ENCODE measurements around the gene ATP8B2. TPM values are rescaled to one million over a fixed set of nuclear protein-coding genes. Genes with fewer than 3 reads are reported as not detected.
A peak's percentile ranks its signal among the peaks of the same experiment; 100 is the strongest.

ATP8B2 gene
- total and polyA plus RNA-seq, 3 experiments from 2014 or later: 69.9 to 72.8 (median 71.7) TPM

- Histone ChIP-seq H3K27ac (ENCODE audit: low read depth, low read length) (peak overlapping the region; percentile 43), H3K27me3 (ENCODE audit: insufficient read depth, low read length, poor library complexity, severe bottlenecking) (no peaks in the 10 kb centered on the region), H3K4me1 (ENCODE audit: insufficient read depth, low read length) (peaks cover 33% of the 10 kb centered on the region), H3K9me3 (ENCODE audit: low read length) (no peaks in the 10 kb centered on the region), H3K36me3 (ENCODE audit: insufficient read depth, low read length) (no peaks in the 10 kb centered on the region), H3K4me3 (ENCODE audit: low read length) (peak overlapping the region; percentile 16)
- ChIA-PET CTCF (interaction anchor here (2.5 kb wide), 1 partner anchor 17 kb away, joined by 11 read pairs; the partner anchor contains the start of gene IL6R), POLR2A (interaction anchor here (0.6 to 1.0 kb wide), 3 partner anchors 22 to 394 kb away, joined by 3 to 5 read pairs (median 4); no protein-coding TSS in a partner anchor)
- Mint-ChIP-seq H3K9me3 (no peaks in the 10 kb centered on the region), H3K27me3 (no peaks in the 10 kb centered on the region), H3K27ac (peak overlapping the region; percentile 90 to 100 (median 97)), H3K36me3 (no peaks in the 10 kb centered on the region), H3K4me1 (peaks cover 28 to 34% (median 31%) of the 10 kb centered on the region in 3 donors), H3K4me3 (peak overlapping the region; percentile 31 to 86 (median 80))
- DNase-seq: peak; percentile 47 to 78 (median 61)
These were observed 61.5 kb downstream of the ATP8B2 start for GRCh38 chr1:154386643-154387352.

- Mint-ChIP-seq H3K4me1 (peaks cover 12 to 16% (median 14%) of the 10 kb centered on the region in 3 donors), H3K36me3 (peaks cover 0 to 2% (median under 1%) of the 10 kb centered on the region in 3 donors)
These were observed 65.9 kb downstream of the ATP8B2 start for GRCh38 chr1:154391086-154391770.

GRCh38 chr1:154398141-154398540 is 72.8 kb downstream of the ATP8B2 start:
- no peak overlapping the region for H3K4me3 ChIP-seq (ENCODE audit: low read length)
- H3K27me3 ChIP-seq (ENCODE audit: insufficient read depth, low read length, poor library complexity, severe bottlenecking): no peaks in the 10 kb centered on the region
- peaks cover 20% of the 10 kb centered on the region for H3K4me1 ChIP-seq (ENCODE audit: insufficient read depth, low read length)
- Mint-ChIP-seq H3K4me3 (no peak overlapping the region), H3K4me1 (peaks cover 13 to 32% (median 18%) of the 10 kb centered on the region in 3 donors), H3K9me3 (peaks cover 0 to 1% (median 0%) of the 10 kb centered on the region in 5 donors), H3K27me3 (peaks cover 2 to 3% of the 10 kb centered on the region in 2 donors), H3K27ac (no peak overlapping the region), H3K36me3 (peaks cover 0 to 4% (median 3%) of the 10 kb centered on the region in 3 donors)
- H3K36me3 ChIP-seq (ENCODE audit: insufficient read depth, low read length): no peaks in the 10 kb centered on the region
- H3K9me3 ChIP-seq (ENCODE audit: low read length): no peaks in the 10 kb centered on the region
- no peak for DNase-seq
- ChIA-PET POLR2A (no interaction called here), CTCF (interaction anchor here (0.9 to 1.3 kb wide), 2 partner anchors 54 to 65 kb away, joined by 3 to 4 read pairs; no protein-coding TSS in a partner anchor)
- no peak overlapping the region for H3K27ac ChIP-seq (ENCODE audit: low read depth, low read length)

More at GRCh38 chr1:154391086-154391770, 65.9 kb downstream of the ATP8B2 start:
- Histone ChIP-seq H3K36me3 (ENCODE audit: insufficient read depth, low read length) (no peaks in the 10 kb centered on the region), H3K9me3 (ENCODE audit: low read length) (no peaks in the 10 kb centered on the region), H3K27ac (ENCODE audit: low read depth, low read length) (no peak overlapping the region), H3K4me3 (ENCODE audit: low read length) (no peak overlapping the region), H3K4me1 (ENCODE audit: insufficient read depth, low read length) (peaks cover 14% of the 10 kb centered on the region), H3K27me3 (ENCODE audit: insufficient read depth, low read length, poor library complexity, severe bottlenecking) (no peaks in the 10 kb centered on the region)
- ChIA-PET CTCF (interaction anchor here (0.8 to 1.7 kb wide), 3 partner anchors 12 to 56 kb away, joined by 3 to 4 read pairs (median 3); no protein-coding TSS in a partner anchor), POLR2A (interaction anchor here (0.6 kb wide), 1 partner anchor 64 kb away, joined by 10 read pairs; no protein-coding TSS in a partner anchor)
- Mint-ChIP-seq H3K27ac (peak overlapping the region in 1 of 8 donors; percentile 33), H3K27me3 (peaks cover 2 to 3% of the 10 kb centered on the region in 2 donors), H3K4me3 (no peak overlapping the region), H3K9me3 (peaks cover 0 to 1% (median 0%) of the 10 kb centered on the region in 5 donors)
- DNase-seq: no peak

GRCh38 chr1:154398678-154399077 is 73.4 kb downstream of the ATP8B2 start:
- H3K9me3 ChIP-seq (ENCODE audit: low read length): no peaks in the 10 kb centered on the region
- peak overlapping the region in 2 of 8 donors; percentile 33 to 34 for H3K27ac Mint-ChIP-seq
- H3K36me3 Mint-ChIP-seq: peaks cover 0 to 4% (median 3%) of the 10 kb centered on the region in 3 donors
- peaks cover 18 to 37% (median 24%) of the 10 kb centered on the region in 3 donors for H3K4me1 Mint-ChIP-seq
- peaks cover 2 to 3% of the 10 kb centered on the region in 2 donors for H3K27me3 Mint-ChIP-seq
- H3K27me3 ChIP-seq (ENCODE audit: insufficient read depth, low read length, poor library complexity, severe bottlenecking): no peaks in the 10 kb centered on the region
- H3K4me3 Mint-ChIP-seq: no peak overlapping the region
- no peaks in the 10 kb centered on the region for H3K36me3 ChIP-seq (ENCODE audit: insufficient read depth, low read length)
- H3K27ac ChIP-seq (ENCODE audit: low read depth, low read length): no peak overlapping the region
- POLR2A ChIA-PET: interaction anchor here (0.7 kb wide), 1 partner anchor 110 kb away, joined by 3 read pairs; no protein-coding TSS in a partner anchor
- H3K4me1 ChIP-seq (ENCODE audit: insufficient read depth, low read length): peaks cover 25% of the 10 kb centered on the region
- no peaks in the 10 kb centered on the region for H3K9me3 Mint-ChIP-seq
- DNase-seq: no peak
- CTCF ChIA-PET: interaction anchor here (0.9 to 1.3 kb wide), 2 partner anchors 54 to 65 kb away, joined by 3 to 4 read pairs; no protein-coding TSS in a partner anchor
- no peak overlapping the region for H3K4me3 ChIP-seq (ENCODE audit: low read length)

- no peak overlapping the region for H3K27ac Mint-ChIP-seq
- H3K4me1 Mint-ChIP-seq: peaks cover 33 to 50% (median 37%) of the 10 kb centered on the region in 3 donors
- no peaks in the 10 kb centered on the region for H3K36me3 ChIP-seq (ENCODE audit: insufficient read depth, low read length)
- peaks cover 38% of the 10 kb centered on the region for H3K4me1 ChIP-seq (ENCODE audit: insufficient read depth, low read length)
- no peaks in the 10 kb centered on the region for H3K27me3 ChIP-seq (ENCODE audit: insufficient read depth, low read length, poor library complexity, severe bottlenecking)
- H3K4me3 Mint-ChIP-seq: no peak overlapping the region
- no peaks in the 10 kb centered on the region for H3K9me3 ChIP-seq (ENCODE audit: low read length)
- no peak overlapping the region for H3K27ac ChIP-seq (ENCODE audit: low read depth, low read length)
- H3K9me3 Mint-ChIP-seq: no peaks in the 10 kb centered on the region
- H3K4me3 ChIP-seq (ENCODE audit: low read length): no peak overlapping the region
- CTCF ChIA-PET: no interaction called here
- POLR2A ChIA-PET: no interaction called here
- DNase-seq: no peak
- H3K36me3 Mint-ChIP-seq: peaks cover 0 to 4% (median 3%) of the 10 kb centered on the region in 3 donors
- H3K27me3 Mint-ChIP-seq: no peaks in the 10 kb centered on the region
These were observed 75.1 kb downstream of the ATP8B2 start for GRCh38 chr1:154400381-154400801.

Other genes starting within 250 kb of the ATP8B2 start
- under 1 TPM in 1 of 2 experiments, not detected in 1; 0.09 TPM for gene NUP210L, start 170.5 kb upstream of the ATP8B2 start, total RNA-seq
- gene NUP210L, start 170.5 kb upstream of the ATP8B2 start, polyA plus RNA-seq: 0.06 TPM
- 100 to 1,000 TPM; 802 to 863 TPM for gene TPM3, start 133.4 kb upstream of the ATP8B2 start, total RNA-seq
- gene TPM3, start 133.4 kb upstream of the ATP8B2 start, polyA plus RNA-seq: 948 TPM
- not detected for gene CFAP141, start 119.2 kb upstream of the ATP8B2 start, total RNA-seq
- not detected for gene CFAP141, start 119.2 kb upstream of the ATP8B2 start, polyA plus RNA-seq
- 100 to 1,000 TPM; 258 to 277 TPM for gene UBAP2L, start 104.6 kb upstream of the ATP8B2 start, total RNA-seq
- 63.0 TPM for gene UBAP2L, start 104.6 kb upstream of the ATP8B2 start, polyA plus RNA-seq
- gene HAX1, start 52.9 kb upstream of the ATP8B2 start, total RNA-seq: 100 to 1,000 TPM; 145 to 153 TPM
- 149 TPM for gene HAX1, start 52.9 kb upstream of the ATP8B2 start, polyA plus RNA-seq
- gene AQP10, start 4.4 kb upstream of the ATP8B2 start, total RNA-seq: not detected
- not detected for gene AQP10, start 4.4 kb upstream of the ATP8B2 start, polyA plus RNA-seq
- gene IL6R, start 79.8 kb downstream of the ATP8B2 start, total RNA-seq: 1 to 10 TPM; 2.8 to 3.8 TPM
- 12.8 TPM for gene IL6R, start 79.8 kb downstream of the ATP8B2 start, polyA plus RNA-seq
- not detected for gene TDRD10, start 176.7 kb downstream of the ATP8B2 start, total RNA-seq
- not detected for gene TDRD10, start 176.7 kb downstream of the ATP8B2 start, polyA plus RNA-seq
- gene SHE, start 176.9 kb downstream of the ATP8B2 start, total RNA-seq: not detected
- gene SHE, start 176.9 kb downstream of the ATP8B2 start, polyA plus RNA-seq: not detected
- gene UBE2Q1, start 233.1 kb downstream of the ATP8B2 start, total RNA-seq: 10 to 100 TPM; 83.8 to 97.8 TPM
- 16.2 TPM for gene UBE2Q1, start 233.1 kb downstream of the ATP8B2 start, polyA plus RNA-seq
- not detected for gene CHRNB2, start 242.3 kb downstream of the ATP8B2 start, total RNA-seq
- gene CHRNB2, start 242.3 kb downstream of the ATP8B2 start, polyA plus RNA-seq: 0.16 TPM

All from CD8-positive, alpha-beta memory T cell (primary cell).